ENCODE data around the gene C10orf143.

C10orf143 gene

DNA sequence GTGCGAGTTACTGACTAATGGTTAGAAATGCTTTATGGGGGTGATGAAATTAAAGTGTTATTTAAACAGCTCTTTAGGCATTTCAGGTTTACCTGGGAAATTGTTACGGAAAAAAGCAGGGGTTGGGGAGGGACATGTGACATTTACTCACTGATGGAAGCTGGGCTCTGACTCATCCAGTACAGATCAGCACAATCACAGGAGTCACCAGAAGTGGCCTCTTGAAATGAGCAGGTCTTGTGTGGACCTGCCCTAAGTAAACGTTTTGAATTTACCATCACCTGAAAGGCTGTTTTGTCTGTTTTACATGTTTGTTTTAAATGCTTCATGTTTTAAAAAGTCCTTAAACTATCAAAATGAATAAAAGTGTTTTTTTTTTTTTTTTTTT, 27.8 kb upstream of the C10orf143 start:
- TF ChIP-seq, protein P1, sequence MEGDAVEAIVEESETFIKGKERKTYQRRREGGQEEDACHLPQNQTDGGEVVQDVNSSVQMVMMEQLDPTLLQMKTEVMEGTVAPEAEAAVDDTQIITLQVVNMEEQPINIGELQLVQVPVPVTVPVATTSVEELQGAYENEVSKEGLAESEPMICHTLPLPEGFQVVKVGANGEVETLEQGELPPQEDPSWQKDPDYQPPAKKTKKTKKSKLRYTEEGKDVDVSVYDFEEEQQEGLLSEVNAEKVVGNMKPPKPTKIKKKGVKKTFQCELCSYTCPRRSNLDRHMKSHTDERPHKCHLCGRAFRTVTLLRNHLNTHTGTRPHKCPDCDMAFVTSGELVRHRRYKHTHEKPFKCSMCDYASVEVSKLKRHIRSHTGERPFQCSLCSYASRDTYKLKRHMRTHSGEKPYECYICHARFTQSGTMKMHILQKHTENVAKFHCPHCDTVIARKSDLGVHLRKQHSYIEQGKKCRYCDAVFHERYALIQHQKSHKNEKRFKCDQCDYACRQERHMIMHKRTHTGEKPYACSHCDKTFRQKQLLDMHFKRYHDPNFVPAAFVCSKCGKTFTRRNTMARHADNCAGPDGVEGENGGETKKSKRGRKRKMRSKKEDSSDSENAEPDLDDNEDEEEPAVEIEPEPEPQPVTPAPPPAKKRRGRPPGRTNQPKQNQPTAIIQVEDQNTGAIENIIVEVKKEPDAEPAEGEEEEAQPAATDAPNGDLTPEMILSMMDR (IDR thresholded peaks at IDR 0.05; ENCODE audit: low read depth, low read length) = no peak
- no peak for DNase-seq (ENCODE audit: extremely low read depth, low read depth)

DNA sequence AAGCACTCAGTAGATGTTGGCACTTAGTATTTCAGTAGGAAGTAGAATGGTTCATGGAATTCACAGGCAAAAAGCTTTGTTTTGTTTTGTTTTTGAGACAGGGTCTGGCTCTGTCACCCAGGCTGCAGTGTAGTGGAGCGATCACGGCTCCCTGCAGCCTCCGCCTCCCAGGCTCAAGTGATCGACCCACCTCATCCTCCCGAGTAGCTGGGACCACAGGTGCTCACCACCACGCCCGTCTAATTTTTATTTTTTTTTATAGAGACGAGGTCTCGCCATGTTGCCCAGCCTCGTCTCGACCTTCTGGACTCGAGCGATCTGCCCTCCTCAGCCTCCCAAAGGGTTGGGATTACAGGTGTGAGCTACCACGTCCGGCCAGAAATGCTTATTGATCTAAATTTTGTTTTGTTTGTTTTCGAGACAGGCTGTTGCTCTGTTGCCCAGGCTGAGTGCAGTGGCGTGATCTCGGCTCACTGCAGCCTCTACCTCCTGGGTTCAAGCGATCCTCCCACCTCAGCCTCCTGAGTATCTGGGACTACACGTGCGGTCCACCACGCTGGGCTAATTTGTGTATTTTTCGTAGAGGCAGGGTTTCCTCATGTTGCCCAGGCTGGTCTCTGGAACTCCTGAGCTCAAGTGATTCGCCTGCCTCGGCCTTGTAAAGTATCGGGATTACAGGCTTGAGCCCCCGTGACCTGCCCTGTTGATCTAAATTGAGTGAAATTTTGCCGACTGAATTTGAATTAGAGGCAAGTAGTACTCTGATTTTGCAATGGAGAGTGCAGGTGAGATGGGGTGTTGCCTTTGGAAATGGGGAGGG, 27.2 kb upstream of the C10orf143 start:
- DNase-seq (ENCODE audit: extremely low read depth, low read depth) = no peak
- TF ChIP-seq, protein P1 (IDR thresholded peaks at IDR 0.05; ENCODE audit: low read depth, low read length) = no peak

DNA sequence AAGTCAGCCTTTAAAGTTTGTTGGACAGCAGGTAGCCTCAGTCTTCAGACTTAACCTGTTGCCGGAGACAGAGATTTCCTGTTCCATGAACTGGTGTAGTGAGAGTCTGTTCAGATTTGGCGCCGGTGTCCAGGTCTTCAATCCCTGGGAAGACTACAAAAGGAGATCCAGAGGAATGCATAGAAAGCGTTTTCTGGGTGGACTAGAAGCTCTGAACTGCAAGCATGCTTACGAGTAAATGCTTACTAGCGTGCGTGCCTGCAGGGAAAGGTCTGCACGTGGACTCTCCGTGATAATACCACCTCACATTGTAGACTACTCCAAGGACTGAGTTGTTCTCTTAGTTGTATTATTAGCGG, 26.4 kb upstream of the C10orf143 start:
- no peak for DNase-seq (ENCODE audit: extremely low read depth, low read depth)
- TF ChIP-seq, protein P1 (IDR thresholded peaks at IDR 0.05; ENCODE audit: low read depth, low read length) = no peak

DNA sequence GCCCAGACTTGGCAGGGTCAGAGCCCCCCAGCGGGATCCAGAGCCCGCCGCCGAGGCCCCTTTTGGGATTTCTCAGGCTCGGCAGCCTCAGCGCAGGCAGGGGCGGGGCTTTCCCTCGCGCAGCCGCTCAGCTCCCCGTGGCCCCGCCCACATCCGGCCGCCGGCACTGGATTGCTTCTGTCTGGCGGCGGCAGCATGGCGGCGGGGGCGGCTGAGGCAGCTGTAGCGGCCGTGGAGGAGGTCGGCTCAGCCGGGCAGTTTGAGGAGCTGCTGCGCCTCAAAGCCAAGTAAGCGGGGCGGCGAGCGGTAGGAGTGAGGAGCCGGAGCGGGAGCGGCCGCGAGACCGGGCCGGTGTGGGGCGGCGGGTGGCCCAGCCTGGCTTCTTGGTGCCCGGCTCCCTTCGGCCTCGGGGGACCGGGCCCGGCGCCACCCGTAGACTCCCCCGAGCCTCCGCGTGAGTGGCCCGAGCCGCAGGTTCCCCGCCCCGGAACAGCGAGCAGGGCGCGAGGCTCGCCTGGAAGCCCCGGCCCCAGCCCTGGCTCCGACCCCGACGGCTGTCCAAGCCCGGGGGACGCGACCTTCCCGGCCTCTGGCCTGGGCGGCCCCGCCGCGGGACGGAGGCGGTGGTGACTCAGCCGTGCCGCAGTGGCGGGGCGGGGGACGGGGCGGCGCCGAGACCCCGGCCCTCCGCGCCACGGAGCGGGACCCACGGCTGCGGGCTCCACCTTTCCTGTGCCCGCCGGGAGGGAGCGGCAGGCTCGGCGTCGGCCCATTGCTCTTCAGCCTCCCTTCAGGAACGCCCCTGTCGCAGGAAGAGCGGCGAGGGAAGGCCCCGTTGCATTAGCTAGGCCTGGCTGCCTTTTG, 25.8 kb upstream of the C10orf143 start, which contains the start of gene GLRX3:
Gene GLRX3 (plus strand): TSS at position 166 of the 864 bp plus-strand sequence. CDS start 30 bp downstream, at position 196.
- DNase-seq (ENCODE audit: extremely low read depth, low read depth) = peak; percentile 42
- TF ChIP-seq, protein P1 (IDR thresholded peaks at IDR 0.05; ENCODE audit: low read depth, low read length) = no peak

GRCh38 chr10:130135676-130136225, 25.1 kb upstream of the C10orf143 start:
- TF ChIP-seq, protein P1 (IDR thresholded peaks at IDR 0.05; ENCODE audit: low read depth, low read length) = no peak
- DNase-seq (ENCODE audit: extremely low read depth, low read depth) = no peak

DNA sequence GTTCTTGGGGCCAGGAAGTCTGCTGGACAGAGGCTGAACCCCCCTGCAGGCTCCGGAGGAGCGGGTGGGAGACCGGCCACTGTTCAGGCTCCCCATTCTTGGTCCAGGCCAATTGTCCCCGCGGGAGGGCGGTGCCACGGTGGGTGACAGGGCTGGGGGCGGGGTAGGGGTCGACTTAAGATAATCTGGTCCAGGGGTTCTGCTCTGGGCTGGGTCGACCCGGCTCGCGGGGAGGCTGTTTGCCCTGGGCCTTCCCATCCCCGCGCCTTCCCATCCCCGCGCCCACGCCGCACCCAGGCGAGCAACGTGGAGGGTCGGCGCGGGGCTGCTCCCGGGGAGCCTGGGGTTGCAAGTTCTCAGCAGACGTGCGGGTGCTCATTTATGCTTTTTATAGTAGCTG, 18.3 kb upstream of the C10orf143 start:
- TF ChIP-seq, protein P1 (IDR thresholded peaks at IDR 0.05; ENCODE audit: low read depth, low read length) = no peak
- no peak for DNase-seq (ENCODE audit: extremely low read depth, low read depth)
